Epithelial cell of proximal tubule (primary cell): Measurements from ENCODE around the gene SPAG5. TPM values are rescaled to one million over a fixed set of nuclear protein-coding genes. Genes with fewer than 3 reads are reported as not detected.

Source experiments
- DNase-seq: peaks from one replicate; pipeline ENCODE4 v3.0.0-alpha.2; 2011; ENCODE audit warnings: low read depth
- H3K4me3 ChIP-seq: 2 replicates; pipeline ENCODE4 v1.5.1; 2011; ENCODE audit warnings: low read depth, mild to moderate bottlenecking, low read length
- total RNA-seq: library from RNA; depleted of rRNA; stranded (reverse); fragments of >200 nt; gene quantifications from 2 replicates; pipeline ENCODE4 v1.2.3, GENCODE V29; 2015
- TF ChIP-seq, protein P1 (sequence below): conservative IDR thresholded peaks from 2 replicates; pipeline ENCODE4 v1.5.1; 2012; ENCODE audit warnings: low read depth, mild to moderate bottlenecking, low read length

SPAG5 gene
- total RNA-seq, 1 donor from 2014 or later: 104 TPM

DNA sequence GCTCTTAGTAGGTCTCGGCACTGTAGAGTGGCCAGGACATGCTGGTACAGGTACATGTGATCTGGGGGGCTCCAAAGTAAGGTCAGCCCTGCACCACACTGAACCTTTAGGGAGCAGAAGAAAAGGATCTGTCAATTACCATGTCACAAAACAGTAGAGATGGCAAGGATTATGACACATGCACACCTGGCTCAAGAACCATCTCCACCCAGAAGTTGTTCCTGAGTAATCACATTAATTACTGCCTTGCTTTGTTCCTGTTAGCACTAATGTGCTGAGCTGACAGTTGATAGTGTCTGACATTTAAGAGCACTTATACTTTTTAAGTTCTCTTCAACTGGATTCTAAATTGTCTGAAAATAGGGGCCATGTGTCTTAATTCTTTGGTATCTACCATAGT lies 36.7 kb upstream of the SPAG5 start:
- no peak for DNase-seq
- TF ChIP-seq, protein P1, sequence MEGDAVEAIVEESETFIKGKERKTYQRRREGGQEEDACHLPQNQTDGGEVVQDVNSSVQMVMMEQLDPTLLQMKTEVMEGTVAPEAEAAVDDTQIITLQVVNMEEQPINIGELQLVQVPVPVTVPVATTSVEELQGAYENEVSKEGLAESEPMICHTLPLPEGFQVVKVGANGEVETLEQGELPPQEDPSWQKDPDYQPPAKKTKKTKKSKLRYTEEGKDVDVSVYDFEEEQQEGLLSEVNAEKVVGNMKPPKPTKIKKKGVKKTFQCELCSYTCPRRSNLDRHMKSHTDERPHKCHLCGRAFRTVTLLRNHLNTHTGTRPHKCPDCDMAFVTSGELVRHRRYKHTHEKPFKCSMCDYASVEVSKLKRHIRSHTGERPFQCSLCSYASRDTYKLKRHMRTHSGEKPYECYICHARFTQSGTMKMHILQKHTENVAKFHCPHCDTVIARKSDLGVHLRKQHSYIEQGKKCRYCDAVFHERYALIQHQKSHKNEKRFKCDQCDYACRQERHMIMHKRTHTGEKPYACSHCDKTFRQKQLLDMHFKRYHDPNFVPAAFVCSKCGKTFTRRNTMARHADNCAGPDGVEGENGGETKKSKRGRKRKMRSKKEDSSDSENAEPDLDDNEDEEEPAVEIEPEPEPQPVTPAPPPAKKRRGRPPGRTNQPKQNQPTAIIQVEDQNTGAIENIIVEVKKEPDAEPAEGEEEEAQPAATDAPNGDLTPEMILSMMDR: no peak
- H3K4me3 ChIP-seq: no peak overlapping the region

DNA sequence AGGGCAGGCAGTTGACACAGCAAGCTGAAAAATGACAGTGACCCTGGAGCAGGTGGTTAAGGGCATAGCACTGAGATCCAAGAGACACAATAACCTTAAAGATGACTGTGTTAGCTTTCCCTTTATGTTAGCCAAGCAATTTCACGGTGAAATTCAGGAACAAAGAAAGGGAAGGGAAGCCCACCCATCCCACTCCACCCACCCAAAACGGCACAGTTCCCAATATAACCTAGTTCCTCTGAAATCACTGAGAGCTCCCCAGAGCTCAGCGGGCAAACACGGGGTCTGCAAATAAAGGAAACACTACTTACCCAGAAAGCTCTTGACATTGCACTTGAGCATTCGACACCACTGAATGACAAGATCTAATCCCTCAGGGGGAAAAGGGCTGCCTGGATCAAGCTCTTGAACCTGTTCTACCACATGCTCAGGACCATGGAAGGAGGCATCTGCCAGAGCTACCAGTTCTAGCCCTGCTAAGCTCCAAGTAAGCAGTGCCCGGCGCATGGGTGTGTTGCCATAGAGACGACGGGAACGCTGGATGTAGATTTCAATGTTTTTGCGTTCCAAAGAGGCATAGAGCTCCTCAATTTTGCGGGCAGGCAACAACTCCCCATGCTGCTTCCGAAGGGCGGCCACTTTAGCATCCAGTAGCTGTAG lies 35.5 kb upstream of the SPAG5 start:
- no peak overlapping the region for H3K4me3 ChIP-seq
- DNase-seq: no peak
- TF ChIP-seq, protein P1: no peak

DNA sequence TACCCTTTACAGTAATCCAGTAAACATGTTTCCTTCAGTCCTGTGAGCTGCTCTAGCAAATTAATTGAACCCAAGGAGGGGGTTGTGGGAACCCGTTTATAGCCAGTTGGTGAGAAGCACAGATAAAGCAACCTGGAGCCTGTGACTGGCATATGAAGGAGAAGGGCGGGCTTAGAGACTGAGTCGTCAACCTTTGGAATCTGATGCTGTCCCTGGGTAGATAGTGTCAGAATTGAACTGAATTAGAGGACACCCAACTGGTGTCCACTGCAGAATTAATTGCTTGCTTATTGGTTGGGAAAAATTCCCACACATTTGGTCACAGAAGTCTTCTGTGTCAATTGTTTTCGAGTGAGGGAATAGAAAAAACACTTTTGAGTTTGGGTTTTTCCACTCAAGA lies 28.0 kb upstream of the SPAG5 start:
- no peak overlapping the region for H3K4me3 ChIP-seq
- TF ChIP-seq, protein P1: no peak
- DNase-seq: no peak

DNA sequence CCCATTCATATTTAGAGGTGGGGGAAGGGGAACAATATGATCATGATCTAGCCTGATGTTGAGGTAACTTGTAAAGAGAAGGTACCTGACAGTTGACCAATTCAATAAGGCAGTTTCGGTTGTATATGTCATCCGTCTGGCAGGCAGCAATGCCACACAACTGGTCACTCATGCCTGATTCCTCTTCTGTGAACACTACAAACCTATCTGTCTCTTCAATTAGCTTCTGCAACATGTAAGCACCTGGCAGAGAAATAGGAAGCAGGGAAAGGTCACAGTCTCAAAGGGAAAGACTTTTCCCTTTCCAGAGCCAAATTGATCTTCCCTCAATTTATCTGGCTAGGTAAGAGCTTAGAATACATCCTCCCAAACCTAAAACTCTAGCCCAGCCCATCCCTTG lies 25.3 kb upstream of the SPAG5 start:
- TF ChIP-seq, protein P1: no peak
- DNase-seq: no peak

DNA sequence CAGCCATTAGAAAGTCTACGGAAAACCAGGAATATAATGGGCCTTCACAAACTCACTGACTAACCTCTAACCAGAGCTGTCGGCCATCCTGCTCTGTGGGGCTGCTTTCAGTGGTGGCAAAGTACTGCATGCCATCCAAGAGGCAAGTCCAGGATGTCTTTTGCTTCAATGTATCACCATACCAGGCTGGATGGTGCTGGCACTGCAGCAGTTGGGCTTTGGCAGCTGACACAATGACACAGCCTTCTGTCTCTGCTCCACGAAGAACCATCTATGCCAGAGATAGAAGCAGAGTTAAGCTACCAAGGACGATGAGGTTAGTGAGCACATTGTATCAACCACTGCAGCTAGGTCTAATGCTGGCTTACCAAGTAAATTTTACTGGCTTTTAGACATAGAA lies 24.9 kb upstream of the SPAG5 start:
- H3K4me3 ChIP-seq: no peak overlapping the region
- TF ChIP-seq, protein P1: no peak
- DNase-seq: no peak

More for the DNA sequence above, 25.3 kb upstream of the SPAG5 start:
- H3K4me3 ChIP-seq: no peak overlapping the region

DNA sequence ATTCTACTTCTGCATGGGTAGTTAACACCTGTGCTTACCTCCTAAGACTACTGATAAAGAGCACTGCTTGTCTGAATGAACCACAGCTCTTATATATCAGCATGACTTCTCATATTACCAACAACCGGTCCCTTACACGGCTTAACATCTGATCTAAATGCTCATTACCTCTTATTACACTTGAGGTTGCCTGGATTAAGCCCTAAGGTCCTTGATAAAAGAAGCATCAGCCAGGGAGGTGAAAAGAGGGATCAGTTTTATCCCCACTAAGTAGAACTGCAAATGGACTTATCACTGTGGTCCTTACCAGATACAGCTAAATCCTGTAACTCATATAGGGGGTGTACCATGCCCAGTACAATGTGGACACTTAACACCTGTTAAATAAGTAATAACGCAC lies 23.4 kb upstream of the SPAG5 start:
- TF ChIP-seq, protein P1: no peak
- no peak overlapping the region for H3K4me3 ChIP-seq
- no peak for DNase-seq

DNA sequence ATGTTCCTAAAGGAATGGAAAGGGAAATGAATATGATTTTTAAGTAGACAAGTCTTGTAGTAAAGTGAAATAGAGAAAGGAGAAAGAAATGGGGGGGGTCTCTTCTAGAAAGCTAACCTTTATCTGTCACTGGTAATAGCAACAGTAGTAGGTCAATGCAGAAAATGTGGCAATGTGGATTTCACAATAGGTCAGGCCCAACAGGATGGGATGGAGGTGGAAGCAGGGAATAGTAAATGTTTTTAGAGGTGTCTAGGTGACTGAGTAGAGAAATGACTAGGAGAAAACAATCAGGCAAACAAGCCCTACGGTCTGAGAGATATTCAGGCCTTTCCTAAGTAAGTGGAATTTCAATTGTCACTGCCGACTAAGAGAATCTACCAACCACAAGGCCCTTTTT lies 21.2 kb upstream of the SPAG5 start:
- TF ChIP-seq, protein P1: no peak
- DNase-seq: no peak
- no peak overlapping the region for H3K4me3 ChIP-seq
